ENCODE results near the gene PTPMT1.

PTPMT1 gene

DNA sequence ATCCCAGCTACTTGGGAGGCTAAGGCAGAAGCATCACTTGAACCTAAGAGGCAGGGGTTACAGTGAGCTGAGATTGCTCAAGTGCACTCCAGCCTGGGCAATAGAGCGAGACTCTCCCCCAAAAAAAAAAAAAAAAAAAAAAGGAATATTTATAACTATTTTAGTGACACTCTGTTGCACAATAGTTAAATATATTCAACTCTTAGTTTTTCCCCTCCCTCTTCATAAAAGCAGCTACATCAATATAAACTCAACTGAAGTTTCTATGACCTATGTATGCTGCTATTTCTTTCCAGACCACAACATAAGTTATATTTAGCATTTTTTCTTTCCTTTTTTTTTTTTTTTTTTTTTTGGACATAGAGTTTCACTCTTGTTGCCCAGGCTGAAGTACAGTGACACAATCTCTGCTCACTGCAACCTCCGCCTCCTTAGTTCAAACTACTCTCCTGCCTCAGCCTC, 31.7 kb upstream of the PTPMT1 start:
- Mint-ChIP-seq H3K4me1 (peaks cover 36% of the 10 kb centered on the region), H3K9me3 (no peaks in the 10 kb centered on the region), H3K36me3 (ENCODE audit: low read depth) (peaks cover 10% of the 10 kb centered on the region), H3K4me3 (no peak overlapping the region), H3K27ac (no peak overlapping the region), H3K27me3 (ENCODE audit: low read depth) (no peaks in the 10 kb centered on the region)
- TF ChIP-seq, protein P1, sequence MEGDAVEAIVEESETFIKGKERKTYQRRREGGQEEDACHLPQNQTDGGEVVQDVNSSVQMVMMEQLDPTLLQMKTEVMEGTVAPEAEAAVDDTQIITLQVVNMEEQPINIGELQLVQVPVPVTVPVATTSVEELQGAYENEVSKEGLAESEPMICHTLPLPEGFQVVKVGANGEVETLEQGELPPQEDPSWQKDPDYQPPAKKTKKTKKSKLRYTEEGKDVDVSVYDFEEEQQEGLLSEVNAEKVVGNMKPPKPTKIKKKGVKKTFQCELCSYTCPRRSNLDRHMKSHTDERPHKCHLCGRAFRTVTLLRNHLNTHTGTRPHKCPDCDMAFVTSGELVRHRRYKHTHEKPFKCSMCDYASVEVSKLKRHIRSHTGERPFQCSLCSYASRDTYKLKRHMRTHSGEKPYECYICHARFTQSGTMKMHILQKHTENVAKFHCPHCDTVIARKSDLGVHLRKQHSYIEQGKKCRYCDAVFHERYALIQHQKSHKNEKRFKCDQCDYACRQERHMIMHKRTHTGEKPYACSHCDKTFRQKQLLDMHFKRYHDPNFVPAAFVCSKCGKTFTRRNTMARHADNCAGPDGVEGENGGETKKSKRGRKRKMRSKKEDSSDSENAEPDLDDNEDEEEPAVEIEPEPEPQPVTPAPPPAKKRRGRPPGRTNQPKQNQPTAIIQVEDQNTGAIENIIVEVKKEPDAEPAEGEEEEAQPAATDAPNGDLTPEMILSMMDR (IDR thresholded peaks at IDR 0.05; ENCODE audit: unreplicated experiment in 3 of 3) = no peak

DNA sequence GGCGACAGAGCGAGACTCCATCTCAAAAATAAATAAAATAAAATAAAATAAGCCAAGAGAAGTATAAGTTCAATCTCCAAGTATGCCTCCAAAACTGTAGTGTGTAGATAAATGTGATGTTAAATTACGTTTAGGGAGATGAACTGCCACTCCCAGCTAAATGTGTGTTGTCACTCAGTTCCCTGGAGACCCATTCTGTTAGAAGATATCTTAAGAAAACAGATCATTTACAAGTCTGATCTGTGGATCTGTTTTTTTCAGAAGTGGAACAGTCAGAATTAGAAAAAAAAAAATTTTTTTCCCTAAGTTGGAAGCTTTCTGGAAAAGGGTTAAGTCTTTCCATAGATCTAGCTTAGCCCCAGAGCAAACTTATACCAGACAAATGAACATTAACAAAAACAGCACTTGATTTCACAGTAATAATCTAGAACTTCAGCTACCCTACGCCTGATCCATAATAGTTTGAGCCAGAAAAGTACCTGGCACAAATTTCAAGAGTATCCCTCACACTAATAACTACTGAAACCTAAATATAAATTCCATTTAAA, 30.6 kb upstream of the PTPMT1 start:
- Mint-ChIP-seq H3K4me1 (peaks cover 43% of the 10 kb centered on the region), H3K36me3 (ENCODE audit: low read depth) (peaks cover 12% of the 10 kb centered on the region), H3K27me3 (ENCODE audit: low read depth) (no peaks in the 10 kb centered on the region), H3K4me3 (no peak overlapping the region), H3K9me3 (no peaks in the 10 kb centered on the region), H3K27ac (peak overlapping the region in 1 of 3 experiments; percentile 29)
- TF ChIP-seq, protein P1 (IDR thresholded peaks at IDR 0.05; ENCODE audit: unreplicated experiment in 3 of 3) = no peak

DNA sequence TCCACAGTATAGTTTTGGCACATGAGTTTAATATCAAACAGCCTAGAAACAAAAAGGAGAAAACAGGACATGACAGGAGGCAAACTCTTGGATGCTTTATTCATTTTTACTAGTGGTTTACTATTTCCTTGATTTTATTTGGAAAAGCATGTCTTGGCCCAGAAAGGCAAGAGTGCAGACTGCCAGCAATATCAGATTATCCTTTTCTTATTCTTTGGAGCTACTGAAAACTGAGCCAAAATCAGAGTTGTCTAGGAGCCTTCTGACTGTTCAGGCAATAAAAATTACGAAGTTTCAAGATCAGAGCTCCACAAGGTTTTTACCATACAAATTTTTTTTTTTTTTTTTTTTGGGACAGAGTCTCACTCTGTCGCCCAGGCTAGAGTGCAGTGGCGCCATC, 28.5 kb upstream of the PTPMT1 start:
- Mint-ChIP-seq H3K27ac (peak overlapping the region in 1 of 3 experiments; percentile 33), H3K4me1 (peaks cover 45% of the 10 kb centered on the region), H3K9me3 (no peaks in the 10 kb centered on the region), H3K27me3 (ENCODE audit: low read depth) (no peaks in the 10 kb centered on the region), H3K4me3 (no peak overlapping the region), H3K36me3 (ENCODE audit: low read depth) (peaks cover 8% of the 10 kb centered on the region)
- TF ChIP-seq, protein P1 (IDR thresholded peaks at IDR 0.05; ENCODE audit: unreplicated experiment in 3 of 3) = no peak

DNA sequence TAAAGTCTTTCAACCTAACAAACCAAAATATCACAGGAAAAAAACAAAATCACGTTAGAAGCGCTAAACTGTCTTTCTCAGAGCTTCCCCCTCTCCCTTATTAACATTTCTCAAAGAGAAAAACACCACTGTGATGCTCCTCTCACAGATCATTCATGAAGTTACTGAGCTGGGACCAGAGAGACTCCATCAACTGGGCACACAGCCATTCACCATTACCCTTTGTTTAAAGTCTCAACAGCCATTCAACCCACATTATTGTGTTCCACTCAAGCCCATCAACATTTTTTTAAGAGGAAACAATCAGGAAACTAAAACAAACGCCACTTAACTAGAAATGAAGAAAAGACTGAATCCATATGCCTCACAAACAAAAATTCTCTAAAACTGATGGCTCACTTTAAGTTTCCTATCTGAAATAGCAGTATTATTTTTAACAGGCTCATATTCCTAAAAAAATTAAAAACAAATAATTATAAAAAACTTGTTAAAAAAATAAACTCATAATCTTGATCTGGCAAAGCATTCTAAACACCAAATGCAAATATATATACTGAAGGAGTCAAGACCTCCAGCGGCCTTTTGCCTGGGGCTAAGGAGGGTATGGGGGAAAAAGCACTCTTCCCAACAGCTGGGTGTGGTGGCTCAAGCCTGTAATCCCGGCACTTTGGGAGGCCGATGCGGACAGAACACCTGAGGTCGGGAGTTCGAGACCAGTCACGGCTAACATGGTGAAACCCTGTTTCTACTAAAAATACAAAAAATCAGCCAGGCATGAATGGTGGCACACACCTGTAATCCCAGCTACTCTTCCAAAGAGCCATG, 26.4 kb upstream of the PTPMT1 start:
- no peak overlapping the region for H3K4me3 Mint-ChIP-seq
- TF ChIP-seq, protein P1 (IDR thresholded peaks at IDR 0.05; ENCODE audit: unreplicated experiment in 3 of 3) = no peak
- H3K36me3 Mint-ChIP-seq (ENCODE audit: low read depth) = peaks cover 8% of the 10 kb centered on the region
- H3K27ac Mint-ChIP-seq = peak overlapping the region; percentile 15 to 78 (median 43)
- H3K27me3 Mint-ChIP-seq (ENCODE audit: low read depth) = no peaks in the 10 kb centered on the region
- no peaks in the 10 kb centered on the region for H3K9me3 Mint-ChIP-seq
- H3K4me1 Mint-ChIP-seq = peaks cover 37% of the 10 kb centered on the region

DNA sequence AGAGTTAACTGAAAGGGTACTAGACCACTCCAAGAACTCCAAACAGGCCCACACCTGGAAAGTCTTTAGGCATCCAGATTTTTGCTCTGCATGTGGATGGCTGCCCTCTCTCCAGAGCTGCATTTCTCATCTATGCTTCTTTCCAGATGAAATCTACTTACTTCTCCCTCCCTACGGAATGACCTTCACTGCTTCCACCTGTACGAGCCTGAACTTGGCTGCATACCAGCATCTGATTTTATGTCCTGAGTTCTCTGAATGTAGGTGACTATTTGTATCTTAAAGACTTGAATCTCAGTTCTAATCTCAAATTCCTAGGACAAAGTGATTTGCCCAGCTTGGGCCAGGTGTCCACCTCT, 25.7 kb upstream of the PTPMT1 start:
- TF ChIP-seq, protein P1 (IDR thresholded peaks at IDR 0.05; ENCODE audit: unreplicated experiment in 3 of 3) = no peak
- peaks cover 8% of the 10 kb centered on the region for H3K36me3 Mint-ChIP-seq (ENCODE audit: low read depth)
- H3K27ac Mint-ChIP-seq = peak overlapping the region; percentile 7 to 78 (median 14)
- H3K4me3 Mint-ChIP-seq = no peak overlapping the region
- no peaks in the 10 kb centered on the region for H3K27me3 Mint-ChIP-seq (ENCODE audit: low read depth)
- no peaks in the 10 kb centered on the region for H3K9me3 Mint-ChIP-seq
- H3K4me1 Mint-ChIP-seq = peaks cover 42% of the 10 kb centered on the region
